GM12878 (cell line): ENCODE measurements around the gene ZNF69. TPM values are rescaled to one million over a fixed set of nuclear protein-coding genes. Genes with fewer than 3 reads are reported as not detected.
"Not testable (repeated sequence)": the region's sequence is repeated elsewhere in the genome, so short reads cannot be mapped to it uniquely, and the experiment has no call there.

Experiments
- ATAC-seq: fragments of 200-7000 bp; cut with Tn5 transposase; 3 replicates; pipeline ENCODE4 v1.9.1; 2020; ENCODE audit warnings: mild to moderate bottlenecking, moderate library complexity
- BruUV-seq: library from RNA; stranded (reverse); fragments of 400-500 nt; replicated peaks from 2 replicates; lab custom pipeline; 2021; lab: Mats Ljungman, UMichigan
- CTCF ChIA-PET: fragments of 300-600 bp; sonication (Branson Sonifier 250); formaldehyde crosslinking; extraction: SDS; loops from one replicate; lab custom pipeline; 2021; ENCODE audit warnings: inconsistent platforms; lab: Yijun Ruan, JAX
- POLR2A ChIA-PET: fragments of 350-600 bp; formaldehyde crosslinking; extraction: SDS; loops from one replicate; lab custom pipeline; 2021; ENCODE audit warnings: inconsistent platforms; lab: Charles Lee
- RAD21 ChIA-PET: fragments of 300-600 bp; sonication (Branson Sonifier 250); formaldehyde crosslinking; loops from one replicate; lab custom pipeline; 2023; ENCODE audit warnings: antibody characterized with exemption; ENCODE audit not compliant: unreplicated experiment; lab: Charles Lee
- SMC1A ChIA-PET: fragments of 300-600 bp; sonication (Branson Sonifier 250); formaldehyde crosslinking; loops from one replicate; lab custom pipeline; 2023; ENCODE audit not compliant: unreplicated experiment, uncharacterized antibody; lab: Charles Lee
- DNase-seq: peaks from one replicate; pipeline ENCODE4 v3.0.0-alpha.2; 2011; ENCODE audit warnings: low read depth, low spot score
- FAIRE-seq: peaks from 3 replicates; lab custom pipeline; 2011; peaks lifted over from hg19 to GRCh38; lab: Jason Lieb, UNC
- H2AFZ ChIP-seq: 2 replicates; pipeline ENCODE4 v1.6.0; 2011; ENCODE audit warnings: low read depth, low read length, control low read depth; ENCODE audit not compliant: control insufficient read depth
- H3K27ac ChIP-seq: 2 replicates; pipeline ENCODE4 v1.5.1; 2011; ENCODE audit warnings: control low read depth; ENCODE audit not compliant: control insufficient read depth, insufficient read depth
- H3K27me3 ChIP-seq, 2 experiments: replicated peaks in 1 of 2; 2 replicates each; pipeline versions ENCODE4 v1.6.0 to v1.6.1; 2011; ENCODE audit warnings: low read length in 1 of 2; ENCODE audit not compliant: control insufficient read depth in 2 of 2, insufficient read depth in 2 of 2
- H3K36me3 ChIP-seq, 2 experiments: 2 replicates each; pipeline ENCODE4 v1.5.1; 2011; ENCODE audit warnings: low read length in 1 of 2; ENCODE audit not compliant: control insufficient read depth in 2 of 2, insufficient read depth in 2 of 2
- H3K4me1 ChIP-seq: 2 replicates; pipeline ENCODE4 v1.6.1; 2011; ENCODE audit warnings: mild to moderate bottlenecking, low read length, moderate library complexity, mixed read lengths; ENCODE audit not compliant: control insufficient read depth, insufficient read depth
- H3K4me2 ChIP-seq: 2 replicates; pipeline ENCODE4 v1.6.0; 2011; ENCODE audit warnings: control low read depth; ENCODE audit not compliant: control insufficient read depth, insufficient read depth
- H3K4me3 ChIP-seq: fragments of 200-600 bp; sonication (generic); 2 replicates; pipeline ENCODE4 v1.5.1; 2016
- H3K79me2 ChIP-seq: 2 replicates; pipeline ENCODE4 v1.6.0; 2011; ENCODE audit warnings: low read length; ENCODE audit not compliant: control insufficient read depth, insufficient read depth
- H3K9ac ChIP-seq: 2 replicates; pipeline ENCODE4 v1.8.0; 2011; ENCODE audit warnings: low read length, control low read depth, mixed read lengths; ENCODE audit not compliant: control insufficient read depth, insufficient read depth
- H3K9me3 ChIP-seq: replicated peaks from 3 replicates; pipeline ENCODE4 v1.5.1; 2011; ENCODE audit warnings: mild to moderate bottlenecking, low read length; ENCODE audit not compliant: control insufficient read depth, insufficient read depth
- H4K20me1 ChIP-seq: 2 replicates; pipeline ENCODE4 v1.6.0; 2011; ENCODE audit not compliant: control insufficient read depth, insufficient read depth
- CBX5 ChIP-seq: sonication (generic); IDR thresholded peaks from 2 replicates; pipeline ENCODE4 v1.6.1; 2016; ENCODE audit warnings: low read depth, moderate library complexity, mild to moderate bottlenecking, inconsistent platforms
- KLF5 ChIP-seq: fragments of 450-650 bp; IDR thresholded peaks from 2 replicates; pipeline ENCODE4 v1.6.1; 2014; ENCODE audit warnings: mild to moderate bottlenecking; ENCODE audit not compliant: partially characterized antibody
- POLR2A ChIP-seq: IDR thresholded peaks from 2 replicates; pipeline ENCODE4 v1.6.1; 2011; ENCODE audit warnings: low read depth, mild to moderate bottlenecking, low read length
- ZBED1 ChIP-seq: IDR thresholded peaks from 2 replicates; pipeline ENCODE4 v1.6.1; 2016; ENCODE audit warnings: borderline replicate concordance
- WGBS: methylation state at CpG from one replicate; pipeline ENCODE4 v1.1.6; 2016; ENCODE audit warnings: low lambda C conversion rate; ENCODE audit not compliant: insufficient replicate concordance, insufficient coverage; ENCODE audit errors: missing lambda C conversion rate; 5-methylcytosine and 5-hydroxymethylcytosine counted together
- in situ Hi-C: fragments of 300-500 bp; cut with MboI; formaldehyde crosslinking; loops from 9 replicates; pipeline ENCODE4 v1.14.3; 2018; ENCODE audit warnings: mixed read lengths
- intact Hi-C: fragments of 100-400 bp; cut with micrococcal nuclease; formaldehyde crosslinking; loops from one replicate; pipeline ENCODE4 v1.14.2; 2022; ENCODE audit not compliant: unreplicated experiment
- polyA plus RNA-seq, 11 experiments: library from polyadenylated mRNA; depleted of rRNA in 4 of 11; unstranded in 6 of 11; stranded (reverse) in 5 of 11; fragments of >200 nt; fragmentation: Nextera tagmentation in 4 of 11; fragmentation: Illumina TruSeq in 1 of 11; extraction: Ambion mirVana in 4 of 11; extraction: Trizol in 1 of 11; gene quantifications; 1 replicate in 1 of 11; 2 replicates in 10 of 11; pipeline versions ENCODE4 v1.2.1 to v1.2.3, GENCODE V29; 2011 to 2016; ENCODE audit warnings: inconsistent platforms in 2 of 11, missing spikeins in 2 of 11, low read depth in 1 of 11
- total RNA-seq, 4 experiments: library from RNA; depleted of rRNA in 3 of 4; stranded (reverse); fragments of >200 nt in 3 of 4; fragmentation: Illumina TruSeq in 1 of 4; extraction: Trizol in 1 of 4; gene quantifications; 2 replicates each; pipeline versions ENCODE4 v1.2.1 to v1.2.3, GENCODE V29; 2013 to 2021

The ZNF69 gene
- total and polyA plus RNA-seq, 10 of the 15 experiments (the other 5 are each of a cell fraction or from before 2014, with no cell fraction given), result 0.15 to 0.63 (median 0.49) TPM

DNA sequence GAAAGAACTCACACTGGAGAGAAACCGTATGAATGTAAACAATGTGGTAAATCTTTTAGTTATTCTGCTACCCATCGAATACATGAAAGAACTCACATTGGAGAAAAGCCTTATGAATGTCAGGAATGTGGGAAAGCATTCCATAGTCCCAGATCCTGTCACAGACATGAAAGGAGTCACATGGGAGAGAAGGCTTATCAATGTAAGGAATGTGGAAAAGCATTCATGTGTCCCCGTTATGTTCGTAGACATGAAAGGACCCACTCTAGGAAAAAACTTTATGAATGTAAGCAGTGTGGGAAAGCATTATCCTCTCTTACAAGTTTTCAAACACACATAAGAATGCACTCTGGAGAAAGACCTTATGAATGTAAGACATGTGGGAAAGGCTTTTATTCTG lies 19.8 kb upstream of the ZNF69 start:
- H3K79me2 ChIP-seq, H3K4me3 ChIP-seq, ATAC-seq, H3K27ac ChIP-seq, H3K27me3 ChIP-seq, H3K4me2 ChIP-seq, SMC1A ChIA-PET, in situ Hi-C loops, H3K4me1 ChIP-seq, H3K36me3 ChIP-seq, BruUV-seq, H4K20me1 ChIP-seq, RAD21 ChIA-PET, intact Hi-C loops, DNase-seq, POLR2A ChIA-PET, CTCF ChIA-PET, H2AFZ ChIP-seq, H3K9ac ChIP-seq: not testable (repeated sequence)
- FAIRE-seq, result peak; percentile 44
- H3K9me3 ChIP-seq, result peaks cover 26% of the 10 kb centered on the region; the same call in 2 of the 3 replicates
- WGBS, result 95% methylated on average over 4 of the region's 4 CpGs

GRCh38 chr19:11868188-11868587 lies 19.4 kb upstream of the ZNF69 start:
- BruUV-seq, result no TSS peak
- Histone ChIP-seq H4K20me1 (no peaks in the 10 kb centered on the region), H3K27ac (no peak overlapping the region), H3K4me2 (no peak overlapping the region), H3K4me1 (no peaks in the 10 kb centered on the region), H3K79me2 (no peaks in the 10 kb centered on the region), H3K4me3 (no peak overlapping the region), H3K36me3 (no peaks in the 10 kb centered on the region), H2AFZ (no peak overlapping the region), H3K27me3 (no peaks in the 10 kb centered on the region), H3K9me3 (peaks cover 26% of the 10 kb centered on the region; the same call in 2 of the 3 replicates), H3K9ac (no peak overlapping the region)
- intact Hi-C loops, result no loop called here
- SMC1A ChIA-PET, result no interaction called here
- POLR2A ChIA-PET, result no interaction called here
- in situ Hi-C loops, result no loop called here
- CTCF ChIA-PET, result no interaction called here
- FAIRE-seq, result no peak
- WGBS, result 89% methylated on average over 8 of the region's 8 CpGs
- DNase-seq, result no peak
- RAD21 ChIA-PET, result no interaction called here
- TF ChIP-seq KLF5 (peak; percentile 60), CBX5 (peak; percentile 62; the same call in 1 of the 2 replicates), POLR2A (no peak), ZBED1 (no peak)
- no peak for ATAC-seq
